Thymus (tissue), 11 donors: ENCODE measurements around the gene VAC14. TPM values are rescaled to one million over a fixed set of nuclear protein-coding genes. Genes with fewer than 3 reads are reported as not detected.

Experiments used
- DNase-seq, 9 donors: peaks; one replicate each; pipeline ENCODE4 v3.0.0-alpha.2; 2013; ENCODE audit warnings: low spot score in 9 of 9, low read depth in 6 of 9, missing footprints in 1 of 9
- H3K27ac ChIP-seq, 2 donors: one replicate each; pipeline ENCODE4 v1.5.1; 2013; ENCODE audit warnings: control low read depth in 1 of 2, low read depth in 1 of 2, low read length in 1 of 2, mild to moderate bottlenecking in 1 of 2, moderate library complexity in 1 of 2
- H3K27me3 ChIP-seq, 2 donors: one replicate each; pipeline ENCODE4 v1.5.1; 2013; ENCODE audit warnings: low read length in 1 of 2; ENCODE audit not compliant: control insufficient read depth in 2 of 2, insufficient read depth in 1 of 2
- H3K36me3 ChIP-seq, 2 donors: one replicate each; pipeline ENCODE4 v1.5.1; 2013; ENCODE audit warnings: low read length in 1 of 2, mild to moderate bottlenecking in 1 of 2, moderate library complexity in 1 of 2; ENCODE audit not compliant: control insufficient read depth in 2 of 2, insufficient read depth in 2 of 2
- H3K4me1 ChIP-seq, 2 donors: one replicate each; pipeline ENCODE4 v1.5.1; 2013; ENCODE audit warnings: low read length in 2 of 2; ENCODE audit not compliant: control insufficient read depth in 2 of 2, insufficient read depth in 2 of 2
- H3K4me3 ChIP-seq, 2 donors: one replicate each; pipeline ENCODE4 v1.5.1; 2013; ENCODE audit warnings: low read length in 2 of 2, control low read depth in 1 of 2, mild to moderate bottlenecking in 1 of 2
- H3K9me3 ChIP-seq, 2 donors: one replicate each; pipeline ENCODE4 v1.5.1; 2013; ENCODE audit warnings: low read length in 1 of 2, mild to moderate bottlenecking in 1 of 2; ENCODE audit not compliant: control insufficient read depth in 2 of 2, insufficient read depth in 1 of 2
- WGBS: extraction: QIAGEN DNeasy Blood & Tissue Kit; methylation state at CpG from one replicate; pipeline ENCODE4 v1.1.7; 2013; 5-methylcytosine and 5-hydroxymethylcytosine counted together
- polyA plus RNA-seq: library from polyadenylated mRNA; stranded (reverse); fragments of 200-250 nt; gene quantifications from one replicate; pipeline ENCODE4 v1.2.3, GENCODE V29; 2013
- total RNA-seq: library from RNA; stranded (reverse); fragments of 120-200 nt; gene quantifications from one replicate; pipeline ENCODE4 v1.2.4, GENCODE V29; 2013
- donor health status: healthy.

Gene VAC14
- total and polyA plus RNA-seq, 2 donors, result 28.7 to 33.1 TPM

DNA sequence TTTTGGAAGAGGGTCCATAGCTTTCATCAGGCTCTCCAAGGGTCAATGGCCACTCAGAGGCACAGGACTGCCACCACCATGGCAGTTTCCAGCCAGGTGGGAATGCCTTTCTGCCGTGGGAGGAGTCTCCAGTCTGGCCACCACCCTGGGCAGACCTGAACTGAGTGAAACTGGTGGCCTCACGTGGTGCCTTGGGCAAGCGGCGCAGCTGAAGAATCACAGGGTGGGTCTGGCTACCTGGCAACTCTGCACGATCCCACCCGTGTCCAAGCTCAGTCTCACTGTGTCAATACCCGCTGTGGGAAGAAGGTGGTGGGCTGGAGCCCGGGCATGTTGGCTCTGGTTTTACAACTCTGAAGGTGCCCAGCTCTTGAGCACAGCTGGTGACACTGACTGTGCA, 31.8 kb downstream of the VAC14 start:
- no peaks in the 10 kb centered on the region for H3K27me3 ChIP-seq
- no peak for DNase-seq
- no peak overlapping the region for H3K4me3 ChIP-seq
- H3K36me3 ChIP-seq, result peaks cover 21 to 36% of the 10 kb centered on the region in 2 donors
- H3K9me3 ChIP-seq, result no peaks in the 10 kb centered on the region
- peaks cover 0 to 24% of the 10 kb centered on the region in 2 donors for H3K4me1 ChIP-seq
- WGBS, result 92% methylated on average over 8 of the region's 8 CpGs
- no peak overlapping the region for H3K27ac ChIP-seq

DNA sequence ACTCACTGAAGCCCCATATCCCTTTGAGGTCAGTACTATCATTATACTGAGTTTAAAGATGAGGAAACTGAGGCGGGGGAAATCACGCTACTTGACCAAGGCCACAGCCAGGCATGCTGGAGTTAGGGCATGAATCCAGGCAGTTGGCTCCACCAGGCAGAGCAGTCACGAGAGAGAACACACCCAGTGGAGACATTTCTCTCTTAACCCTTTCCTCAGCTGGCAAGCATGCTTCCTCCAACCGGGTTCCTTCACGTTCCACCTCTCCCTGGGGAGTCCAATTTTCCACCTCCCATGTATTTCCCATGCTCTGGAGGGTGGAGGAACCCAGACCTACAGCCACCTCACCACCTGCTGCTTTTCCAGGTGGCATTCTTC, 32.8 kb downstream of the VAC14 start:
- H3K4me3 ChIP-seq, result no peak overlapping the region
- H3K27ac ChIP-seq, result no peak overlapping the region
- peaks cover 26 to 36% of the 10 kb centered on the region in 2 donors for H3K36me3 ChIP-seq
- no peaks in the 10 kb centered on the region for H3K27me3 ChIP-seq
- H3K9me3 ChIP-seq, result no peaks in the 10 kb centered on the region
- H3K4me1 ChIP-seq, result peaks cover 0 to 24% of the 10 kb centered on the region in 2 donors
- 93% methylated on average over 5 of the region's 5 CpGs for whole genome bisulfite sequencing
- DNase-seq, result no peak

DNA sequence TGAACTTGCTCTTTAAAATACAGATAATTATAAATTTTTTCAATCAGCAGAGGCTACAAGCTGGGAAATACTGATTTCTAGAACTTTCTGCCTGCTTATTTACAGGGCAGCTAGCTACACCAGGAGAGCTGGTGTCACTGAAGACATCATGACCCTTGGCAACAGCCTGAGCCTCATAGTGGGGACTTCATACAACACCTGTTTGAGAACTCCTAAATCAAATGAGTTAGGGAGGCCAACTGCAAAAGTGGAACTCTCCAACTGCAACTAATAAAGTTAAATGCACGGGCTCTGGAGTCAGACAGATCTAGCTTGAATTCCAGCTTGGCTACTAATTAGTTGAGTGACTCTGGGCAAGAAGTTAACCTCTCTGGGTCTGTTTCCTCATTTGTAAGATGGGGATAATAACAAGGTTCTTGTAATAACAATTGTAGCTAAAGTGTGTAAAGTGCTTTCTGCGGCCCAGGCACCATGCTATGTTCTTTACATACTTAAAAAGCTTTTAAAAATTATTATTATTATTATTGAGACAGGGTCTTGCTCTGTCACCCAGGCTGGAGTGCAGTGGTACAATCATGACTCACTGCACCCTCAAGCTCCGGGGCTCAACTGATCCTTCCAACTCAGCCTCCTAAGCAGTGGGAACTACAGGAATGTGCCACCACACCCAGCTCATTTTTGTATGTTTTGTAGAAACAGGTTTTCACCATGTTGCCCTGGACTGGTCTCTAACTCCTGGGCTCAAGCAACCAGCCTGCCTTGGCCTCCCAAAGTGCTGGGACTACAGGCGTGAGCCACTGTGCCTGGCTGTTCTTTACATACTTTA, 33.4 kb downstream of the VAC14 start:
- Histone ChIP-seq H3K36me3 (peaks cover 31 to 40% of the 10 kb centered on the region in 2 donors), H3K9me3 (no peaks in the 10 kb centered on the region), H3K4me3 (no peak overlapping the region), H3K27me3 (no peaks in the 10 kb centered on the region), H3K27ac (no peak overlapping the region), H3K4me1 (peaks cover 0 to 24% of the 10 kb centered on the region in 2 donors)
- WGBS, result 97% methylated on average over 4 of the region's 4 CpGs
- DNase-seq, result no peak

DNA sequence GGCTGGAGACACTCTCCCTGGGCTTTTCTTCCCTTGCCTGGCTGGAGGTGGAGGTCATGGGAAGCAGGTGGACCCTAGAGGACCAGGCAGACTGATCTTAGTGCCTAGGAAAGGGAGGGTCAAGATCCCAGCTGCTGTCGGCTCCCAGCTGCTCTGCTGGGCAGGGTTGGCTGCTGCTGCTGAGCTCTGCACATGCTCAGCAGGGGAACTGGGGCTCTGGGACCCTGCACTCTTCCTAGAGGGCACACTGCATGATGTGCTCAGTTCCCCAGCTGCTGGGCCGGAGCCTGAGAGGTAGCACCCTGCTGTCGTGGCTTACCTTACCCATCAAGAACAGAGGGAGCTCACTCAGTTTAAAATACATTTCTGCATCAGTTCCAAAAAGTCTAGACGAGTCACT, 34.3 kb downstream of the VAC14 start:
- DNase-seq, result no peak
- 96% methylated on average over 4 of the region's 4 CpGs for WGBS
- Histone ChIP-seq H3K27me3 (no peaks in the 10 kb centered on the region), H3K4me3 (no peak overlapping the region), H3K4me1 (peaks cover 0 to 26% of the 10 kb centered on the region in 2 donors), H3K9me3 (no peaks in the 10 kb centered on the region), H3K36me3 (peaks cover 32 to 40% of the 10 kb centered on the region in 2 donors), H3K27ac (no peak overlapping the region)

DNA sequence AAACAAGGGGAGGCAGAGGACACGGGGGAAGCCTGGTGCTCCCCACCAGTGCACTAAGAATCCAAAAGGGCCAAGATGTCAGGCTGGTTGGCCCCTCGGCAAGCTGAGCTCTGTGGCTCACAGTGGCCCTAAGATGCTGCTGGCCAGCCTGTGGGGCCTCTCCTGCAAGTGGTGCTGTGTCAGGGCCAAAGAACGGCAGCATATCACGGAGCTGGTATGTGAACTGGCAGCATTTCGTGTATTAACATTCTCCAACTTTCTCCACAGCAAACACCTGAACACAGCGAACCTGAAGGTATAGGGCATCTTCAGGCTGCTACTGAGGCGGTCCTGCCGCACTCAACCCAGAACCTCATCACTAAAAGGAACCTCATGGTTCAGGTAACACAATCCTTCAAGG, 34.8 kb downstream of the VAC14 start:
- H3K27me3 ChIP-seq, result no peaks in the 10 kb centered on the region
- H3K9me3 ChIP-seq, result no peaks in the 10 kb centered on the region
- no peak for DNase-seq
- no peak overlapping the region for H3K27ac ChIP-seq
- peaks cover 0 to 30% of the 10 kb centered on the region in 2 donors for H3K4me1 ChIP-seq
- 99% methylated on average over 8 of the region's 8 CpGs for WGBS
- H3K36me3 ChIP-seq, result peaks cover 30 to 44% of the 10 kb centered on the region in 2 donors
- H3K4me3 ChIP-seq, result no peak overlapping the region

DNA sequence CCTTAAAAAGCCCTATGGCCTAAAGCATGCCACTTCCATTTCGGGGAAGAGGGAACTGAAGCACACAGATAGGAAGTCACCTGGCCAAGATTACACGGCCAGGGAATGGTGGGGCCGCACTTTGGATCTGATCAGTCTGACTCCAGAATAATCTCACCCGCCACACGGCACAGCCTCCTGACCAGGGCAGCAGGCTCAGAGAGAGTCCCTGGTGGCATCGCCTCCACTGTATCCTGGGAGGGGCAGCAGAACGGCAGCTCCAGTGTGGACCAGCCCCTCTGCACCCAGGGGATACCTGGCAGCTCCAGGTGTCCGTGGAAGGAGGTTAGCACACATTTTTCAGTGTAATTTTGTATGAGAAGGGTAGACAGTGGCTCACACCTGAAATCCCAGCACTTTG, 35.5 kb downstream of the VAC14 start:
- Histone ChIP-seq H3K36me3 (peaks cover 24 to 44% of the 10 kb centered on the region in 2 donors), H3K27me3 (no peaks in the 10 kb centered on the region), H3K9me3 (no peaks in the 10 kb centered on the region), H3K4me3 (no peak overlapping the region), H3K27ac (no peak overlapping the region), H3K4me1 (peaks cover 0 to 30% of the 10 kb centered on the region in 2 donors)
- WGBS, result 98% methylated on average over 8 of the region's 8 CpGs
- no peak for DNase-seq

DNA sequence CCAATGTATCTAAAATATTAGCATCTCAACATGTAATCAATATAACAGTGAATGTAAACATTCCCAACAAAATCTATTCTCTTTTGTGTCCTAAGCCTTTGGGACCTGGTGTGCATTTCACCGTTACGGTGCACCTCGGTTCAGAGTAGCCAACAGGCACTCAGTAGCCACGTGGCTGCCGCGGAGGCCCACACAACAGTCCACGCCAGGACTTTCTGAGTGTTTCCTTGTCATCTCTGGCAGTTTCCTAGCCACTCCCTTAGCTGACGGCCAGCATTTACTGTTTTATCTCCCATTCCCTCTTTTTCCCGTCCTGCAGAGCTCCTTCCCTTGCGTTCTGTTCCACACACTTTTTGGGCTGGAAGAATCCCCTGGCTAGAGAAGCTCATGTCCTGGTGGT, 36.3 kb downstream of the VAC14 start:
- peaks cover 21 to 47% of the 10 kb centered on the region in 2 donors for H3K36me3 ChIP-seq
- WGBS, result 97% methylated on average over 10 of the region's 10 CpGs

DNA sequence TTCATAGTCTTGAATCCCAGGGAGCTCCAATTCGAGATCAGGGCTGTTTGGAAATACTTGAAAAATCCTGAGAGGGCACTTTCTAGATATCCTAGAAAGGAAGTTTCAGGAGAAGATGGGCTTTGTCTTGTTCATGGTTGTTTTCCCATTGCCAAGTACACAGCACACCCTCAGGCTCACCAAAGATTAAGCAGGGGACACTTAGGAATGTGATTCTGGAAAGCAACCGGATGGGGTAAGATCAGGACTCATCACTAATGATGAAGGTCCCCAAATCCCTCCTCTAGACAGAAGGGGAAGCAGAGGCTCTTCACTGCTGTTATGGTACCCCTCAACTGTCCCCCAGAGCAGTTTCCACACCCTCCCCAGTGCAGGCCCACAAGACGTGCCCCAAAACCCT, 40.7 kb downstream of the VAC14 start:
- peaks cover 30 to 55% of the 10 kb centered on the region in 2 donors for H3K36me3 ChIP-seq
- peaks cover 0 to 35% of the 10 kb centered on the region in 2 donors for H3K4me1 ChIP-seq
- WGBS, result 94% methylated on average over 3 of the region's 3 CpGs
- H3K27ac ChIP-seq, result peak overlapping the region in 1 of 2 donors; percentile 55
- H3K4me3 ChIP-seq, result no peak overlapping the region
- H3K27me3 ChIP-seq, result no peaks in the 10 kb centered on the region
- no peak for DNase-seq
- no peaks in the 10 kb centered on the region for H3K9me3 ChIP-seq

More for the DNA sequence above, 36.3 kb downstream of the VAC14 start:
- Histone ChIP-seq H3K27ac (no peak overlapping the region), H3K9me3 (no peaks in the 10 kb centered on the region), H3K4me3 (no peak overlapping the region), H3K4me1 (peaks cover 0 to 32% of the 10 kb centered on the region in 2 donors), H3K27me3 (no peaks in the 10 kb centered on the region)
- no peak for DNase-seq

DNA sequence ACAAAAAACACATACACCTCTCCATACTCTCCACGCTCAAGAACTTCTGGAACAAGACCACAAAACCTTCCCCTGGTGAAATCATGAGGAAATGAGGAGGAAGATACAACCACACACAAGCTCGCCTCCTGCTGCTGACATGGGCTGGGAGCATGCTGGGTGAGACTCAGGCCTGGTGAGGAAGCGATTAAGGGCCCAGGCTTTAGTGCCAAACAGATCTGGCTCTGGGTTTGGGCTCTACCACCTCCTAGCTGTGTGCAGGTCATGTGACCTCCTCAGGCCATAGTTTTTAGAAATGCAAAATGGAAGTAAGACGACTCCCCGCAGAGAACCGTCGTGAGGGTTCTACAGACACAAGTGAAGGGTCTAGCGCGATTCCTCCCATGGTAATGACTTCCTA, 41.3 kb downstream of the VAC14 start:
- no peaks in the 10 kb centered on the region for H3K9me3 ChIP-seq
- no peak for DNase-seq
- H3K4me1 ChIP-seq, result peaks cover 0 to 37% of the 10 kb centered on the region in 2 donors
- WGBS, result 98% methylated on average over 9 of the region's 9 CpGs
- peaks cover 31 to 50% of the 10 kb centered on the region in 2 donors for H3K36me3 ChIP-seq
- no peak overlapping the region for H3K4me3 ChIP-seq
- H3K27ac ChIP-seq, result no peak overlapping the region
- H3K27me3 ChIP-seq, result no peaks in the 10 kb centered on the region
